ENCODE results near the gene ASCC3. TPM values are rescaled to one million over a fixed set of nuclear protein-coding genes. Genes with fewer than 3 reads are reported as not detected.
A peak's percentile ranks its signal among the peaks of the same experiment; 100 is the strongest.

Gene ASCC3
- total and polyA plus RNA-seq, 2 donors (not counting 3 experiments of a cell fraction or from before 2014, with no cell fraction given) = 15.7 to 57.2 TPM

GRCh38 chr6:100473182-100473581 lies 407.9 kb downstream of the ASCC3 start:
- no peak overlapping the region for H2AFZ ChIP-seq (ENCODE audit: low read depth, low read length)
- no peak overlapping the region for H3K9ac ChIP-seq (replicated peaks; ENCODE audit: extremely low read depth, insufficient read depth, low read length)
- TF ChIP-seq MYC (IDR thresholded peaks at IDR 0.05; ENCODE audit: low read depth, low read length) (no peak), EZH2 (IDR thresholded peaks at IDR 0.05; ENCODE audit: borderline replicate concordance, low read depth, low read length, severe bottlenecking) (peak; percentile 16)
- intact Hi-C loops (cut with micrococcal nuclease) = no loop called here
- peaks cover 33 to 57% of the 10 kb centered on the region in 2 experiments for H3K27me3 ChIP-seq (ENCODE audit: control insufficient read depth in 2 of 2, insufficient read depth in 2 of 2, low read length in 2 of 2)
- H3K79me2 ChIP-seq (ENCODE audit: control insufficient read depth, insufficient read depth, low read length) = no peaks in the 10 kb centered on the region
- H3K9me3 ChIP-seq (replicated peaks; ENCODE audit: control insufficient read depth, insufficient read depth, low read length) = no peaks in the 10 kb centered on the region
- H4K20me1 ChIP-seq (replicated peaks; ENCODE audit: control insufficient read depth, extremely low read depth, insufficient read depth, low read length) = no peaks in the 10 kb centered on the region
- no peak overlapping the region for H3K27ac ChIP-seq (ENCODE audit: insufficient read depth, low read depth, low read length)
- no peaks in the 10 kb centered on the region for H3K4me1 ChIP-seq (ENCODE audit: control insufficient read depth, extremely low read depth, insufficient read depth, low read length)
- no peak overlapping the region for H3K4me3 ChIP-seq (replicated peaks in 1 of 3; ENCODE audit: insufficient read depth in 1 of 3, low read depth in 1 of 3, low read length in 3 of 3)
- FAIRE-seq (no peak), DNase-seq (ENCODE audit: low read depth, low spot score) (no peak)
- dilution Hi-C loops (cut with MboI; ENCODE audit: extremely low pct_ligation_motif_present, low sequenced_read_pairs) = loop anchor here (25.0 kb wide), 1 partner anchor 361 kb away; no protein-coding TSS in a partner anchor
- H3K36me3 ChIP-seq (ENCODE audit: control insufficient read depth in 2 of 2, extremely low read depth in 1 of 2, insufficient read depth in 2 of 2, low read length in 2 of 2) = no peaks in the 10 kb centered on the region
- ChIA-PET CTCF (interaction anchor here (1.3 to 2.1 kb wide), 5 partner anchors 8 to 366 kb away, joined by 3 to 11 read pairs (median 10); partner anchors contain the start of gene SIM1), POLR2A (no interaction called here)
- H3K9me1 ChIP-seq (replicated peaks; ENCODE audit: control insufficient read depth, extremely low read depth, insufficient read depth, low read length) = no peaks in the 10 kb centered on the region
- no peak overlapping the region for H3K4me2 ChIP-seq (ENCODE audit: insufficient read depth, low read length)
- no TSS peak for BruUV-seq (replicated peaks)

DNA sequence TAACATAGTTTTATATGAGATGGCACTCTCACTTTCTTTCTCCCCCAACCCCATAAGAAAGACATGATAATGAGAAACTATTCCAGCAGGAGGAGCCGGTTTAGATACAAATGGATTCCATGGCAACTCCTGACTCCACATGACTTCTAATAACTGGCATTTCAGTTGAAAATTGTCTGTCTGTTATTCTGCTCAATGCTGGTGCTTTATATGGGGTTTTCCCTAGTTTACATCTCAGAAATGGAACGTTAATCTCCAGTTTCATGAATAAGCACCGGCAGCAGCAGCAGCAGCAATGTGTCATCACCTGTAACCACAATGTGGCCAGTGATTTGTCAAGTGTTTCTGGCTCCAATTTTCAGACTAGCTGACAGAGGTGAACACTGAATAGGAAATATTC lies 408.5 kb downstream of the ASCC3 start:
- ChIA-PET POLR2A (no interaction called here), CTCF (interaction anchor here (1.8 kb wide), 1 partner anchor 12 kb away, joined by 10 read pairs; no protein-coding TSS in a partner anchor)
- no peaks in the 10 kb centered on the region for H3K36me3 ChIP-seq (ENCODE audit: control insufficient read depth in 2 of 2, extremely low read depth in 1 of 2, insufficient read depth in 2 of 2, low read length in 2 of 2)
- no peak for FAIRE-seq
- TF ChIP-seq JUN (IDR thresholded peaks at IDR 0.05; ENCODE audit: borderline replicate concordance, insufficient read depth, insufficient read length, low read depth) (no peak), EZH2 (IDR thresholded peaks at IDR 0.05; ENCODE audit: borderline replicate concordance, low read depth, low read length, severe bottlenecking) (peak; percentile 2)
- H3K27ac ChIP-seq (ENCODE audit: insufficient read depth, low read depth, low read length) = no peak overlapping the region
- H3K4me3 ChIP-seq (replicated peaks in 1 of 3; ENCODE audit: insufficient read depth in 1 of 3, low read depth in 1 of 3, low read length in 3 of 3) = no peak overlapping the region
- no peak overlapping the region for H2AFZ ChIP-seq (ENCODE audit: low read depth, low read length)
- no peak overlapping the region for H3K4me2 ChIP-seq (ENCODE audit: insufficient read depth, low read length)
- intact Hi-C loops (cut with micrococcal nuclease) = no loop called here
- H3K4me1 ChIP-seq (ENCODE audit: control insufficient read depth, extremely low read depth, insufficient read depth, low read length) = no peaks in the 10 kb centered on the region
- H3K9me1 ChIP-seq (replicated peaks; ENCODE audit: control insufficient read depth, extremely low read depth, insufficient read depth, low read length) = no peaks in the 10 kb centered on the region
- no peak overlapping the region for H3K9ac ChIP-seq (replicated peaks; ENCODE audit: extremely low read depth, insufficient read depth, low read length)
- no TSS peak for BruUV-seq (replicated peaks)
- no peak for DNase-seq (ENCODE audit: low read depth, low spot score)
- dilution Hi-C loops (cut with MboI; ENCODE audit: extremely low pct_ligation_motif_present, low sequenced_read_pairs) = loop anchor here (25.0 kb wide), 1 partner anchor 360 kb away; no protein-coding TSS in a partner anchor
- H3K27me3 ChIP-seq (ENCODE audit: control insufficient read depth in 2 of 2, insufficient read depth in 2 of 2, low read length in 2 of 2) = peaks cover 38 to 62% of the 10 kb centered on the region in 2 experiments
- H3K79me2 ChIP-seq (ENCODE audit: control insufficient read depth, insufficient read depth, low read length) = no peaks in the 10 kb centered on the region
- H4K20me1 ChIP-seq (replicated peaks; ENCODE audit: control insufficient read depth, extremely low read depth, insufficient read depth, low read length) = no peaks in the 10 kb centered on the region
- H3K9me3 ChIP-seq (replicated peaks; ENCODE audit: control insufficient read depth, insufficient read depth, low read length) = no peaks in the 10 kb centered on the region
